Mesodermal cell (in vitro differentiated cells): ENCODE data around the gene VAMP2.

Source experiments
- H3K27ac ChIP-seq: 2 replicates; pipeline ENCODE4 v1.7.0; 2013; ENCODE audit warnings: mild to moderate bottlenecking, low read depth, low read length, moderate library complexity; ENCODE audit not compliant: severe bottlenecking
- H3K36me3 ChIP-seq: 2 replicates; pipeline ENCODE4 v1.7.1; 2013; ENCODE audit warnings: mild to moderate bottlenecking, low read length, moderate library complexity; ENCODE audit not compliant: control insufficient read depth, insufficient read depth
- H3K4me1 ChIP-seq: one replicate; pipeline ENCODE4 v1.7.1; 2013; ENCODE audit warnings: mild to moderate bottlenecking, low read length; ENCODE audit not compliant: insufficient read depth, control insufficient read depth, poor library complexity, severe bottlenecking
- H3K4me3 ChIP-seq: 2 replicates; pipeline ENCODE4 v1.7.0; 2013; ENCODE audit warnings: low read length, control low read depth, mild to moderate bottlenecking; ENCODE audit not compliant: insufficient read depth, poor library complexity, severe bottlenecking; ENCODE audit errors: extremely low read depth
- H3K9me3 ChIP-seq: 2 replicates; pipeline ENCODE4 v1.7.1; 2013; ENCODE audit warnings: mild to moderate bottlenecking, low read length, moderate library complexity; ENCODE audit not compliant: control insufficient read depth
- WGBS, 2 experiments: methylation state at CpG; one replicate each; pipeline ENCODE4 v1.1.5; 2013; ENCODE audit warnings: missing lambda C conversion rate in 2 of 2; ENCODE audit not compliant: insufficient coverage in 2 of 2; 5-methylcytosine and 5-hydroxymethylcytosine counted together

VAMP2 gene

DNA sequence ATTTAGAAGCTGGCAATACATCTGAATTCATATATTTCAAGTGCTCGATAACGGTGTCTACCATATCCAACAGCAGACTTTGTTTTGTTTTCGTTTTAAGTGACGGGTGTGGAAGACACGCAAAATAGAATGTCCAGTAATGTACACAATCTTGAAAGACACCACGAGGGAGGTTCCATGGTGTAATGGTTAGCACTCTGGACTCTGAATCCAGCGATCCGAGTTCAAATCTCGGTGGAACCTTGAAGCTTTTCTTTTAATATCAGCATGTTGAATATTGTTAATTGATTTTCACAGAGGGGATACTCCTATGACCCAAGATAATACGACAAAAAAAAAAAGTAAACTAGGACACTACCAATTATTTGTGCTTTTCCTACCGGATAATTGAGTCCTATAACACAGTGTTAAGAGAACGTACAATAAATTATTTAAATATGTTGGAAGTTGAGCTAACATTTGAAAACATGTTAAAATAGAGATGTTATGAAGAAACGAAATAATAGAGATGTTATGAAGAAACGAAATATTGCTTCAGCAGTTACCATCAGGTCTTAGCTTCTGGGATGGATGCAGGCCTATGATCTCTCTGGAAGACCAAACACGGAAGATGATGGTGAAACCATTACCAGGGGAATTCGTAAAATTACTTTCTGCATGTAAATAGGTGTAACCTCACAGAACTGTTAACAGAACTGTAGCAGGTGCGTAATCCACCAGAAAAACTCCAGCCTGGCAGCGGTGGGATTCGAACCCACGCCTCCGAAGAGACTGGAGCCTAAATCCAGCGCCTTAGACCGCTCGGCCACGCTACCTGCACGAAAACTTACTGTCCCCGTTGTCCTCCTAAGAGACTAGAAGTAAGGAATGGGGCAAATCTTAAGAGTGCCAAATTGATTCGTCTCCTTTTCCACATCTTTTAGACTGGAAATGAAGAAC is 42.9 kb downstream of the VAMP2 start:
- H3K36me3 ChIP-seq = no peaks in the 10 kb centered on the region
- no peaks in the 10 kb centered on the region for H3K9me3 ChIP-seq
- no peak overlapping the region for H3K27ac ChIP-seq
- H3K4me3 ChIP-seq = peak overlapping the region; percentile 66
- peaks cover 20% of the 10 kb centered on the region for H3K4me1 ChIP-seq
- 1% methylated on average over 14 to 17 of the region's 28 CpGs for WGBS, 2 experiments

DNA sequence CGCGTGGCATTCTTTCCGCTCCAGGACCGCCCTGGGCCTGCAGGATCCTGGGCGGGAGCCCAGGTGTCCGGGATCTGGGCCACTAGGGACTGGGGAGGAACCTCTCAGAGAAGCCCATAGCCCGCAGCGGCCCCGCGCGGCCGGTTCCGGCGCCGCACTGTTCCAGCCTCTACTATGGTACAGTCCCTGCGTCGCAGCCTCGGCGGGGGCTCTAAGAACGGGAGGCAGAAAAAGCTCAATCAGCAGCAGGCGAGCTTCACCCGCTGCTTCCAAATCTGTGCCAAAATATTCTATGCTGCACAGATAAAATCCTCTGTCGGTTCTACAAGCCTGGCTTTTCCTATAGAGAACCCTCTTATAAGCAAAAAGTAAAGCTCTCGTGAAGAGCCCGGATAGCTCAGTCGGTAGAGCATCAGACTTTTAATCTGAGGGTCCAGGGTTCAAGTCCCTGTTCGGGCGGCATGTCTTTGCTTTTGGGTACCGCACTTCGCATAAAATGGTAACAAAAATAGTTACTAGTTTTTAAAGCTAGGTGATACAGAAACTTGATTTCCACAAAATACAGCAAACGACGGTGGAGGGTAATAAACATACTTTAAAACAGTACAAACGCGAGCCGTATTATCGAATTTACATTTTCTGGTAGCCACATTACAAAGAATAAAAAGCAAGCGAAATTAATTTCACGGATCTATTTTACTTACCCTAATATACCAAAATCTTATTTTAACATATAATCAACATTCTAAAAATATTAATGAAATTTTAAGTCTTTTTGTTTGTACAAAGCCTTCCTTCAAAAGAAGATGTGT is 43.8 kb downstream of the VAMP2 start:
- 0% methylated on average over 27 to 30 of the region's 38 CpGs for WGBS, 2 experiments
- Histone ChIP-seq H3K4me1 (peaks cover 11% of the 10 kb centered on the region), H3K9me3 (no peaks in the 10 kb centered on the region), H3K36me3 (no peaks in the 10 kb centered on the region), H3K4me3 (peak overlapping the region; percentile 51), H3K27ac (peak overlapping the region; percentile 23)

DNA sequence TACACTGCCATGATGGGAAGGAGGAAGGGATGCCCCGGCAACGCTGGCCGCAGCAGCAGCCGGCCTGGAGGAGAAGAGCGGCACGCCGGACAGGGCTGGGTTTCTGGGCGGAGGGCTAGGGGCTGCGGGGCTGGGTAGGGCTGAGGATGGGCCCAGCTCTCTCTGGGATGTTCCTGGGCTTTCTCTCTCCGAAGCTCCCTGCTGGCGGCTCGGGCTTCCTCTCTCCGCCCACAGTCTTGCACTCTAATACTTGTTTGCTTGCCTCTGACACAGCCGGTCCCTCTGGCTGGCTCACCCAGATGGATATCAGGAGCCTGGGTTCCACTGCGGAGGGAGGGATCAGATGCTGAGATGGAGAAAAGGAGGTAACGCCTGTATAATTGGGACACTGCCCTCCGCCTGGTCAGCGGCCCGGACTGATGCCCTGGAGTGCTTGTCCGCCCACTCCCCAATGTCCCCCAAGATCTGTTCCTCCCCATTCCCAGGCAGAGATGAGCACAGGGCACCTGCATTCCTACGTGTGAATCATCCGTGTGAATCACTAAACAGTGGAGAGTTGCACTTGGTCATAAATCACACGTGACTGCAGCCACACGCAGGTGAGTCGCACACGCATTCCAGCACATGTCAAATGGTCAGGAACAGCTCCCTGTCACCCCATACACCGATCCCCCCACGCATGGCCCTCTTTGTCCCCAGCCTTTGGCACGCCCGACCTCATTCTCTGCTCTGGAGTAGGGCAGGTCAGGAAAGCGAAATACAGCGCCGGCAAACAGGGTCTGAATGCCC is 44.6 kb downstream of the VAMP2 start, which contains the start of gene ALOXE3:
Gene ALOXE3, minus strand, starts transcription at position 535 of the 789 bp plus-strand sequence. Its CDS starts 524 bp downstream, at position 11.
- H3K4me3 ChIP-seq = peak within 1 kb of the TSS; percentile 51
- H3K9me3 ChIP-seq = no peaks in the 10 kb centered on the region
- WGBS, 2 experiments = 1 to 3% methylated on average over 28 to 30 of the region's 33 CpGs
- H3K27ac ChIP-seq = peak within 1 kb of the TSS; percentile 23
- H3K4me1 ChIP-seq = peaks cover 3% of the 10 kb centered on the region
- no peaks in the 10 kb centered on the region for H3K36me3 ChIP-seq

DNA sequence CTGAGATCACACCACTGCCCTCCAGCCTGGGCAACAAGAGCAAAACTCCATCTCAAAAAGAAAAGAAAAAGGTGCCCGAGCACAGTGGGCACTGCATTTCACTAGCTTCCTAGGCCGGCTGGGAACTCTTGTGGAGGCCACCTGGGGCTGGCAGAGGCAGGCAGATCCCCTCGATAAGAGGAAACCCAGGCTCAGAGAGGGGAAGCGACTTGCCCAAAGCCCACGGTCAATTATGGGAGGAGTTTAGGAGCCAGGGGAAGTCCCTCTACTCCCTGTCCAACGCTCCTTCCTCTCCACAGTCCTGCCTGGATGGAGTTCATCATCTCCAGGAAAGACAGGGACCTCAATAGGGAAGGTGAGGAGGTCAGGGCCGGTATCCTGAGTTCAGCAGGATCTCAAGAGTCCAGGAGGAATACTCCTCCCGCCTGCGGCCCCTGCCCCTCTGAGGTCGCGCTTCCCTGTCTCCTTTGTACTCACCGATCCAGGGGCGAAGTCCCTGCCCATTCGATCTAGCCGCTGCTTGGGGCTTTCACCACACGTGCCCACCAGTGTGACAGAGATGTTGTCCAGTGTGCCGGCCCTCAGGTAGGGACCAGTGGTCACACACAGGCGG is 45.3 kb downstream of the VAMP2 start:
- H3K36me3 ChIP-seq = no peaks in the 10 kb centered on the region
- peak overlapping the region; percentile 51 for H3K4me3 ChIP-seq
- 5 to 7% methylated on average over 14 to 15 of the region's 18 CpGs for WGBS, 2 experiments
- no peak overlapping the region for H3K27ac ChIP-seq
- H3K9me3 ChIP-seq = no peaks in the 10 kb centered on the region
- peaks cover 3% of the 10 kb centered on the region for H3K4me1 ChIP-seq

DNA sequence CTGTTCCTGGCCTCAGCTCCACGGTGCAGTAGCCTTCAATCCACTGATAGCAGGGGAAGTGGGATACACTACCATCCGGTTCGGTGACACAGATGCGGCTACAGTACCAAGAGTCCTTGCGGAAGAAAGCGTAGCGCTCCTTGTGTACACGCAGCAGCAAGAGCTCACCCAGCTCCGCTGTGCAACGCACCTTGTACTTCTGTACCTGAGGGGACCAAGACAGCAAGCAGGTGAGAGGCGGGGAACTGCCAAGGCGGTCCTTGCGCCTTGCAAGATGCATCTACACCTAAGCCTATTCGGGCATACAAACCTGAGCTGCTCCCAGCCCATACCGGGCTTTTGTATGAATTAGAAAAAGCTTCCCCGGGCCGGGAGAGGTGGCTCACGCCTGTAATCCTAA is 46.0 kb downstream of the VAMP2 start:
- Histone ChIP-seq H3K4me1 (peaks cover 3% of the 10 kb centered on the region), H3K36me3 (no peaks in the 10 kb centered on the region), H3K9me3 (no peaks in the 10 kb centered on the region), H3K4me3 (no peak overlapping the region), H3K27ac (no peak overlapping the region)
- 69 to 79% methylated on average over 17 to 18 of the region's 18 CpGs for WGBS, 2 experiments

DNA sequence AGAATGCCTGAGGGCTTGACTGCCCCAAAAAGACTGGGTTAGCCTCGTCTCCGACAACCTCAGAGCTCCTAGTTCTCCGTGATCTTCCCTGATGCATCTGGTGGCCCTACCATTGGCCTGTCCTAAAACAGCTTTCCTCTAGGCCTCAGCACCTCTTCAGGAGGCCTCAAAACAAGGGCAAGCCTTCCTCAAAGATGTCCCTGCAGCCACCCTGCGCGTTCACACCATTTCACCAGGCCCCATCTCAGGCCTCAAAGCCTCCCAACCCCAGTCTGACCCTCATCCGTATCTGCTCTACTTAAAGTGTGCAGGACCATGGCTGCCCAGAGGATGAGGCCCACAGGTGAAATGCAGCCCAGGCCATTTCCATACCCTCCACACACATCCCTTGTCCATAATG is 51.8 kb downstream of the VAMP2 start:
- H3K27ac ChIP-seq = no peak overlapping the region
- 89 to 91% methylated on average over 6 of the region's 6 CpGs for WGBS, 2 experiments
- H3K4me1 ChIP-seq = peaks cover 5% of the 10 kb centered on the region
- no peaks in the 10 kb centered on the region for H3K36me3 ChIP-seq
- no peaks in the 10 kb centered on the region for H3K9me3 ChIP-seq
- H3K4me3 ChIP-seq = no peak overlapping the region

DNA sequence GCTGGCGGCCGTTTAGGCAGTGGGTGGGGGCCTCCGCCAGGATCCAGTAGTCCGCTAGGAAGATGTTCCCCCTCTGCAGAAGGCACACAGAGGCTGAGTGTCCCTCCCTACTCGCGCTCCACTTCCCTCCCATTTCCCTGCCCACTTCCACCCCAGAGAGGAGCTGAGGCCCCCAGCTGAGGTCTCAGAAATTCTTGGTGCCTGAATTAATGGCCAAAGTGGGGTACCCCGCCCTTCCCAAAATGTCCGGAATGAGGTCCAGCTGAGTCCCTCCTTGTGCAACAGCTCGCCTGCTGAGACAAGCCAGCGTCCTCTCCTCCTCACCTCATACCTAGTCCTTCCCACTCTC is 52.3 kb downstream of the VAMP2 start:
- peaks cover 5% of the 10 kb centered on the region for H3K4me1 ChIP-seq
- 26 to 40% methylated on average over 7 to 10 of the region's 10 CpGs for WGBS, 2 experiments
- H3K9me3 ChIP-seq = no peaks in the 10 kb centered on the region
- H3K27ac ChIP-seq = no peak overlapping the region
- no peaks in the 10 kb centered on the region for H3K36me3 ChIP-seq
- H3K4me3 ChIP-seq = no peak overlapping the region

DNA sequence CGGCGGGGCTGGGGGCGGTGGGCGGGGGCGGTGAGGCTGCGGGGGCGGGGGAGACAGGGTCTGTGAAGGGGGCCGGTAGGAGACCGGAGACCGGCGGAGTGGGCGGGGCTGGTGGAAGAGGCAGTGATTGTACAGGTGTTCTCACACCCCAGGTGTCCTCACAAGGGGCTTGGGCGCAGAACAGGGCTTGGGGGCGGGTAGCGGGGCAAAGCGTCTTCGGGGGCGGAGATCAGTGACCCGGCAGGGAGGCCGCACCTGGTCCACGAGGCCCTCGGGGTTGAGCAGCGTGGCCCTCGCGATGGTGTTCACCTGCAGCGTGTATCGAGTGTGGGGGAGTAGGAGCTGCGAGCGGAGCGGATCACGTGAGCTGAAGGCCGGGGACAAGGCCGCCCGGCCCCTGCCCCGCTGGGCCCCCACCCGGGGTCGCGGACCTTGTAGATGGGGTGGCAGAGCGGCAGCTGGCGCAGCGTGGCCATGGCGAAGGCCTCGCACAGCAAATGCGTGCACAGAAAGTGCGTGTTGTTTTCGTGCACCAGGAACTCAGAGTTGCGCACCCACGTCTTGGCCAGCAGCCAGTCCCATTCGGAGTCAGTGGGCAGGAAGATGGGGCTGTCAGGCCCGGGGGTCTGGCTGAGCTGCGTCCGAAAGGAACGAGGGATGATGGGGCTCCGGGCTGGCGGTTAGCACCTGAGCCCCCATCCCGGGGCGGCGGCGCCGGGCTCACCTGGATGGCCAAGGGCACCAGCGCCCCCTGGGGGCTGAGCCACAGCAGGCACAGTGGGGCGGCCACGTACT is 52.9 kb downstream of the VAMP2 start:
- Histone ChIP-seq H3K27ac (no peak overlapping the region), H3K4me3 (no peak overlapping the region), H3K36me3 (no peaks in the 10 kb centered on the region), H3K9me3 (no peaks in the 10 kb centered on the region), H3K4me1 (peaks cover 5% of the 10 kb centered on the region)
- WGBS, 2 experiments = 29 to 39% methylated on average over 48 to 54 of the region's 63 CpGs
